GM12875 (cell line): ENCODE measurements around the gene GRM4.

Experiments used
- H3K4me3 ChIP-seq: one replicate; pipeline ENCODE4 v1.5.1; 2011; ENCODE audit warnings: low read depth, low read length, control low read depth
- CTCF ChIP-seq: IDR thresholded peaks from 2 replicates; pipeline ENCODE4 v1.5.1; 2011; ENCODE audit warnings: low read depth, mild to moderate bottlenecking, control low read depth, inconsistent platforms, low read length, moderate library complexity, borderline replicate concordance; ENCODE audit not compliant: insufficient read depth

Gene GRM4

GRCh38 chr6:34084591-34085290 lies 61.1 kb downstream of the GRM4 start:
- TF ChIP-seq CTCF: no peak
- no peak overlapping the region for H3K4me3 ChIP-seq

GRCh38 chr6:34082864-34083626 lies 62.8 kb downstream of the GRM4 start:
- H3K4me3 ChIP-seq: no peak overlapping the region
- no peak for TF ChIP-seq CTCF

- no peak for TF ChIP-seq CTCF
- no peak overlapping the region for H3K4me3 ChIP-seq
Observed at GRCh38 chr6:34082348-34082747, 63.5 kb downstream of the GRM4 start.

- TF ChIP-seq CTCF: no peak
- no peak overlapping the region for H3K4me3 ChIP-seq
Observed at GRCh38 chr6:34080357-34080756, 65.5 kb downstream of the GRM4 start.

- no peak for TF ChIP-seq CTCF
- H3K4me3 ChIP-seq: no peak overlapping the region
Observed at GRCh38 chr6:34079899-34080298, 66.0 kb downstream of the GRM4 start.

- TF ChIP-seq CTCF: no peak
- H3K4me3 ChIP-seq: no peak overlapping the region
Observed at GRCh38 chr6:34075906-34076305, 70.0 kb downstream of the GRM4 start.

GRCh38 chr6:34074064-34074742 lies 71.7 kb downstream of the GRM4 start:
- H3K4me3 ChIP-seq: no peak overlapping the region
- TF ChIP-seq CTCF: no peak
